GM19452 (cell line): Measurements from ENCODE around the gene ART3.

Source experiments
- ATAC-seq: cut with Tn5 transposase; IDR thresholded peaks from one replicate; pipeline ENCODE4 v1.9.1; 2021; ENCODE audit not compliant: unreplicated experiment

The ART3 gene

DNA sequence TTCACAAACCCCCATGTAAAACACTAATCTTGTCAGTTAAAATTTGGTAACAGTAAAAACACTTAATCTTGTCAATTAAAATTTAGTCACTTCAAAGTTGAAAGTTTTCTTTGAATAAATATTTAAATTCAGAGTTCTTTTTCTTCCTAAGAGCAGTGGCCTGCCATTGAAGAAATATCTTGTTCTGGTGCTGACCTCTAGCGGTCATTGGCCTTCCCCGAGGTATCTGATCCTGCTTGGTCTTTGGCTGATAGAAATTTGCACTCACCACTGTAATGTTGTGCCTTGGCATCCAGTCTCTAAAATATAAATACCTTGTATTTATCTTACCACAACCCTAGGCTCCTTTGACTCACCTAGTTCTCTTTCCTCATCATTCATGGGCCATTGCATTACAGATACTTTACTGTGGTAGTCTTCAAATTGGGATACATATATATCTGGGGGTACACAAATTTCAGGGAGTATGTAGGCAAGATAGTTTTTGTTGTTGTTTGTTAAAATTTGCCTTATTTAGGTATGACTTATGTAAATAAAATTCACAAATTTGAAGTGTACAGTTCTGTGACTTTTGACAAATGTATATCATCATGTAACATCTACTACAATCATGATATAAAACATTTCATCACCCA, 6.7 kb upstream of the ART3 start:
- no peak for ATAC-seq

DNA sequence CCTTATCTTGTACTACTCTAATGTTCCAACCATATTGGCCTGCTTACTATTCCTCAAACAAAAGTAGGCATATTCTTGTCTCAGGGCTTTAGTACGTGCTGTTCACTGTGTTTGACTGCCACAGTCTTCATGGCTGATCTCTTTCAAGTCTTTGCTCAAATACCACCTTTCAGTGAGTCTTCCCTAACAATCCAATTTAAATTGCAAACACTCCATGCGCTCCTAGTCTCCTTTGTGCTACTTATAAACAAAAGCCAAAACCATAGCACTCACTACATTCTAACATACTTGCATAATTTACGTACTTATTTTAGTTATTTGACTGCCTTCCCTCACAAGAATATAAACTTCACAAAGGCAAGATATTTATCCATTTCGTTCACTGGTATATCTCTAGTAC, 1.7 kb upstream of the ART3 start:
- ATAC-seq = no peak

DNA sequence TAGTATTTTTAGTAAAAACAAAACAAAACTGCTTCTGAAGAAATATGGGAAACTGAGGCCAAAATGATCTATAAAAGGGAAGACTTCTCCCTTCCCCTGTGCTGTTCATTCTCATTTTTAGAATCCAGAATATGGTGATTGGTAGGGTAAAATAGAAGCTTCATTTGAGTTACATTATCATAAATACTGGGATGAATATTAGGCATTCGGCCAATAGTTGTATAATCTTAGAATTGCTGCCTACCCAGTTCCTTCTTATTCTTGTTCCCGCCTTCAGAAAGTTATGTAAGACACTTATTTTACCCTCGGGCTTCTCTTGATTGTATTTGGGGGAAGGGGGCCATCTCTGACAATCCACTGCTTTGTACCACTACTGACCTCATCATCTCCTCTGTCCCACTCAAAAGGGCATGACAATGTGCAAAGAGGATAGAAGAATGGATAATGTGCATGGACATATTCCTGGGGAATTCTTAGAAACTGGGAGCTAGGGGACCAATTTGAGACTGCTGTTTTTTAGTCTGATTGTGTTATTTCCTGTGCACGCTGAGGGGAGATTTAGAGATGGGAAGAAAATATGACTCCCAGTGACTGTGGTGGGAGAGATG, 588 bp downstream of the ART3 start:
- ATAC-seq = no peak

DNA sequence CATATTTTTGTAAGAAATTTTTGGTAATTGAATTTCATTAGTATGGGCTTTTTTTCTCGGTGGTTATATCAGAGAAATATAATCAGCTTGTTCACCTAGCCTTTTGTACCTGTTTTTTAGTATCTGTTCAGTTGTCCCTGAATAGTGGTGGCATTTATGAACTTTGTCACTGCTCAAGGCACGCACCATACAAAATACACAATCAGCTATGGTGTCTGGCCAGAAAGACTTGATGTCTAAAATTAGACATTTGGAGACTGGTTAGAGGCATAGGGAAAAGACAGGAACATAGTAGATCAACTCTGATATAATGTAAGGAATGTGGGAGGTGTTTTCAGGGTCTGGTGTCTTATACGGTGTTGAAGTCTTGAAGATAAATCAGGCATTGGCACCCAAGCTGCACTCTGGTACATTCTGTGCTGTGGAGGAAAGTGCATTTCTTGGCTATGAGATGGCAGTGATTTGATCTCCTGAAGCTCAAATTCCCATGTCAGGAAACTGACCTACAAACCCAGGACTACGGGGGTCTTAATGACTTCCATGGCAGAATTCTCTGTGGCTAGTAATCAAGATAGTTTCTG, 3.6 kb downstream of the ART3 start:
- ATAC-seq = no peak

DNA sequence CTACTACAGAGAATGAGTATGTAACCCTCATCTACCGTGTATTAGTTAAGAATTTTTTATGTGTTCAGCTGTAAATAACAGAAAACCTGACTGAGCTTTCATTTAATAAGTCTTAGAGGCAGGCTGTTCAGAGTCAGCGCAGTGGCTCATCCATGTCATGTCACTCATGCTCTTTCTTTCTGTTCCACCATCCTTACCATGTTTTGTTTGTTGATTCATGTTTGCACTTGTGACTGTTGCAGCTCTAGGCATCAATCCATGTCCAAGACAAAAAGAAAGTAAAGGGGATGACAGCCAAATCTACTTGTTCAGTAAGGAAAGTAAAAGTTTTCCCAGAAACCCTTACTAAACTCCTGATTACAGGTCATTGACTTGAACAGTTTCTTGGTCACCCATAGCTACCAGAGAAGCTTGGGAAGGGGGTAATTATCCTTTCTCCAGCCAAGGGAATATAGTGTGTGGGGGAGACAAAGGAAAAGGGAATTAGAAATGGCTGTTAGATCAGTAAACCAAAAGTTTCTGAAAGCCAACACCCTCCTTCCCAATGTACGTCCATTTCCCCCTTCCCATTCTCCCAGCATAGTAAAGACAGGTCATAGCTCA, 9.0 kb downstream of the ART3 start:
- ATAC-seq = no peak

DNA sequence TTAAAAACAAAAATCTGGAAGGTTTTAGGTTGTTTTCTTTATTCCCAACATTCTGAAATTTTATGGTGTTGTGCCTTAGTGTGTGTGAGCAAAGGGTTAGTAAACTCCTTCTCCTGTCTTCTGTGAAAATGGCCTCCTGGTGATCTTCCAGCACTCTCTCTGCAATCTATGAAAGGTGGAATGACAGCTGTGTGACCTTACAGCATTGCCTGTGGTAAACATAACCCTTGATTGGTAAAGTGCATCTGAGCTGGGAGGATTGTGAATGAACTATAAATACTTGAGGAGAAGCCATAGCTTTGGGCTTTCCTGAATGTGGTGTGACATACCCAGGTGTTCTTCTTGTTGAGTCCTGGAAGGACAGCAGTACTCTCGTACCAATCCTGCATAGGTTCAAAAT, 10.0 kb downstream of the ART3 start:
- no peak for ATAC-seq

DNA sequence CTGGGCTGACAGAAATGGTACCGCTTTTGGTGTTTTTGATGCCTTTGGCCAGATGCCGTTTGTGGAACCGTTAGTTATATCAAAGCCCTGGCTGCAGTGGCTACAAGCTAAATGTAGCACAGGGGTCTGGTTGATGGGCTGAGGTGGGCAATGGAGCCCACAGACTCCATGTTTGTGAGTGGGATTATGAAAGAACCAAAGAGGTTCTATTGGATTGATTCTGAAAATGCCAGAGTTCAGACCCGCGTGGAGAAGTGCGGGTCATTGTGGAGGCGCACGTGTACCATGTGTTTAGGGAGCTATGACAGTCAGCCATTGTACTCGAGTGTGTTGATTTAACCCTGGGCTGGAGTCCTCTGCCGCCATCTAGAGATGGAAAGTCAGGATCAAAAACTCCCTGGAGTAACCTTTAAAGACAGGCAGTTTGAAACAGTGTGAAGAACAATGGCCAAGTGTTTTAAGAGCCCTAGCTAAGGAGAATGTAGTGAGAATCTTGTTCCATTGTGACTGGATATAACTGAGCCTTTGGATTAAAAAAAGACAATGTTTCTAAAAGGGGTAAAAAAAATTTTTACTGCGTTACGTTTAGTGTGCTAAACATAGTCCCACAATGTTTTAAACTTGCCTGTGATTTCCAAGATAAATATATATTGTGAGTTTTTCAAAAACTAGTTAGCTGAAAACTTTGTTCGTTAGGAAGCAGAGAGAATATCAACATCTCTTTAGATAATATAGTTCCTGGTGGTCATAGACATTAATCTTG, 12.7 kb downstream of the ART3 start:
- no peak for ATAC-seq

DNA sequence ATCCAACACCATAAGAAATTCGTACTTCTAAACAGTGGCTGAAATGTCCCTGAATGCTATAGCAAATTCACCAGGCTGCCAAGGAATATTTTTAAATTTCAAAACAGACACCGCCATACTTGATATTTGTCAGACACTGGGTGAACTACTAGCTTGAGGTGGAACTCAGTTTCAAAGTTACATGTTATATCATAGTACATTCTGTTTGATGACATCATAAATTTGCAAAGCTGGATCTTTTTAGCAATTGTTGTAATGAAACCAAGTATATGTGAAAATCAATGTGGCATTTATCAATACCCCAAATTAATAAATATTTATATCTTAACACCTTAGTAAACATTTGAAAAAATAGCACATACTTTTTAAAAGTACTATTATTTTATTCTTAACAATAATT, 14.2 kb downstream of the ART3 start:
- ATAC-seq = no peak

DNA sequence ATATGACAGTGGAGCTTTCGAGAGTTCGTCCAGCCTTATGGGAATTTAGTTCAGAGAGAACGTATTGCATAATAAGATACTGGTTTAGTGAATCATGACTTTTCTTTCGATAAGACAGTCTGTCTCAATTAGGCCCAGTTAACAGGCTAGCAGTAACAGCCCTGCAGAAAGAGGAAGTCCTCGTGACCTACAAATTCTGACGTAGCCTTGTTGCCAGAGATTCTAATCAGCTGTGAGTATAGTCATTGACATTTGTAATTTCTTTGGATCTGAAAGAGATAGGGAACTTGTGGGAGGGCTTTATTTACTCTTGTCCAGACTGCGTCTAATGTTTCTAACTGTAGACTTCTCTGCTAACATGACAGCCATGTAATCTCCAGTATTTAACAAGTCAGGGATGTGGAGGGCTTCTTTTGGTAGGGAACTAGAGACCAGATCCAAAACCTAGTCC, 15.8 kb downstream of the ART3 start:
- ATAC-seq = no peak

DNA sequence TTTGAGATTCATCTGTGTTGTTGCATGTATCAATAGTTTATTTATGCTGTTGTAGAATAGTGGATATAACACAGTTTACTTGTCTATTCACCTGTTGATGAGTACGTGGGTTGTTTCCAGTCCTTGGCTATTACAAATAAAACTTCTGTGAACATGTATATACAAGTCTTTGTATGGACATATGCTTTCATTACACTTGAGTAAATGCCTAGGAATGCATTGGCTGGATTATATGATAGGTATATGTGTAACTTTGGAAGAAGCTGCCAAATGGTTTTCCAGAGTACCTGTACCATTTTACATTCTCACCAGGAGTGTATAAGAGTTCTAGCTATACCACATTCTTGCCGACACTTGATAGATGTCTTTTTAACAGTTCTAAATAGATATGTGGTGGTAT, 16.5 kb downstream of the ART3 start:
- no peak for ATAC-seq

DNA sequence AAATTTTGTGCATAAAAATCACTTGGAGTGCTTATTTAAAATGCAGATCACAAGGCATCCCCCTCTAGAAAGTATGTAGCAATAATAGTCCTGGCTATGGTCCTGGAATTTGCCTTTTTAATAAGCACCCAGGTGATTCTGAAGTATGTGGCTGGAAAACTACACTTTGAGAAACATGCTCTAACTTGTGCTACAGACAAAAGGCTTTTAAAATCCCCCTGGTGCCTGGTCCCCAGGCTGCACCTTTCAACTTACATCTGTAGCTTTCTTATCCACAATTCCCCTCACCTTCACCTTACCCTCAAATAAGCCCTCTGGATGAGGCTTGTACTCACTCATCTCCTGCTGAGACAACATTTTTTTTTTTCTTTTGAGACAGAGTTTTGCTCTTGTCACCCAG, 21.1 kb downstream of the ART3 start:
- ATAC-seq = no peak

DNA sequence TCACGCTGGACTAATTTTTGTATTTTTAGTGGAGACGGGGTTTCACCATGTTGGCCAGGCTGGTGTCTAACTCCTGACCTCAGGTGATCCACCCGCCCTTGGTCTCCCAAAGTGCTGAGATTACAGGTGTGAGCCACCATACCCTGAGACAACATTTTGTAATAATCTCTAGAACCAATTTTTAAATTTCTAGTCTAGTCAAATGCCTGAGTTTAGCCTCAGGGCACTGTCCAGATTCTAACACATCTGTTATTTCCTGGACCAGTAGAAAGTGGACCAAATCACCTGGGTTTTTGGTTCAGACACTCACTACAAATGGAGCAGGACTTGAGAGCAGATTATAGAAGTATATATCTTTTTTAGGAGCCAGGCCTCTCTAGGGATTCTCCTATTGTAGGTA, 21.6 kb downstream of the ART3 start:
- no peak for ATAC-seq

DNA sequence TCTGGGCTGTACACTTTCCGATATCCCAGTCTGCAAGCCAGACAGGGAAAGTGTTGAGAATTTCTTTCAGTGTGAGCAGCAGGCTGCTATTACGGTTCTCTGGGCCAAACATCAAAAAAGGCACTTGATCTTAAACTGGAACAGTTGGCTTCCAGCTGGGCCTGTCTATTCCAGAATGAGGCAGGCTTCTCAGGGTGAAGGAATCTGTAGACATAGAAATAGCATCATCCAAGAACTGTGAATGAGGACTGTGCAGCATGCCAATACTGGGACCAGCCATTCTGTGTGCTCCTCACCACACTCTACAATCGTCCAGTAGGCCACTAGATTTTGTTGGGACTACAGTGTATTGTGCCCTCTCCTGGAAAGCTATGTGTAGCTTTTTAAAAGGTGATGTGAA, 31.1 kb downstream of the ART3 start:
- no peak for ATAC-seq

DNA sequence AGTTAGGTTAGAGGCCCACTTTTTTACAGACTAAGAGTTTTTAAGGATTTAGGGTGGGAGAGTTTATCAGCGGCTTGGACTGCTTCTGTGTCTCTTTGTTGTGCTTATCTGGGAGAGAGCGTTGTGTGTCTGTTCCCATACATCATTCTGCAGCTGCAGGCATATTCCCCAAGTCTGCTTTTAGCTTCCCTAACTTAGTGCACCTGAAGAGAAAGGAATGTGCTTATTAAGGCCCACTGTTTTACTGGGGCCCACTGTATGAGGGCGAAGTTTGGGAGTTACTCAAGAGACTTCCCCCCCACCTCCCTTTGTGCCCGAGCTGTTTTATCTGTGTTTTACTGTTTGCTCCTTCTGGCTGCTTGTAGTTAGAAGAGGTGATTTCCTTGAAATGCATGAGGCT, 31.9 kb downstream of the ART3 start:
- ATAC-seq = no peak

DNA sequence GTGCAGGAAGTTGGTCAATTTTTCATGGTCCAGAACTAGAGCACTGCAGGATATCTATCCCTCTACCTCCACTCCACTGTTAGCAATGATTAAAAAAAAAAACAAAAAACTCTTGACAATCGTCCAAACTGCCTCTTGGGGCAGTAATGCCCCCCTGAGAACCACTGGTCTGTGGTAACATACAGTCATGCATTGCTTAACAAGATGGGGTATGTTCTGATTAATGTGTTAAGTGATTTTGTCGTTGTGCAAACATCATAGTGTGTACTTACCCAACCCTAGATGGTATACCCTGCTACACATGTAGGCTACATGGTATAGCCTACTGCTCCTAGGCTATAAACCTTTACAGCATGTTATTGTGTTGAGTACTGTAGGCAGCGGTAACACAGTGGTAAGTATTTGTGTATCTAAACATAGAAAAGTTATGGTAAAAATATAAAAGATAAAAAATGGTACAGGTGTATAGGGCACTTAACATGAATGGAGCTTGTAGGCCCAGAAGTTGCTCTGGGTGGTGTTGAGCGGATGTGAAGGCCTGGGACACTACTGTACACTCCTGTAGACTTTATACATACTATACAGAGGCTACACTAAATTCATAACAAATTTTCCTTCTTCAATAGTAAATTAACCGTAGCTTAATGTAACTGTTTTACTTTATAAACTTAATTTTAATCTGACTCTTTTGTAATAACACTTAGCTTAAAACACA, 34.1 kb downstream of the ART3 start:
- ATAC-seq = no peak

DNA sequence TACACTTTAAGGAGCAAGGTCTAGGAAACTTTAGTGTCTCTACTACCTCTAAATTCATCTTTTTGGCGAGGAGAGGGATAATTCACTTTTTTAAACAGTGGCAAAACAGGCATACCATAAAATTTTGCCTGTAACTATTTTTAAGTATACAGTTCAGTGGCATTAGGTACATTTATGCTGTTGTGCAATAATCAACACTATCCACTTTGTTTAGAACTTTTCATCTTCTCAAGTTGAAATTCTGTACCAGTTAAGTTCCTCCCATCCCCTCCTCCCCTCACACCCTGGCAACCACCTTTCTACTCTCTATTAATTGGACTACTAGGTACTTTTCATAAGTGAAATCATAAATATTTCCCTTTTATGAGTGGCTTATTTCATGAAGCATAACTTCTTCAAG, 42.3 kb downstream of the ART3 start:
- no peak for ATAC-seq

DNA sequence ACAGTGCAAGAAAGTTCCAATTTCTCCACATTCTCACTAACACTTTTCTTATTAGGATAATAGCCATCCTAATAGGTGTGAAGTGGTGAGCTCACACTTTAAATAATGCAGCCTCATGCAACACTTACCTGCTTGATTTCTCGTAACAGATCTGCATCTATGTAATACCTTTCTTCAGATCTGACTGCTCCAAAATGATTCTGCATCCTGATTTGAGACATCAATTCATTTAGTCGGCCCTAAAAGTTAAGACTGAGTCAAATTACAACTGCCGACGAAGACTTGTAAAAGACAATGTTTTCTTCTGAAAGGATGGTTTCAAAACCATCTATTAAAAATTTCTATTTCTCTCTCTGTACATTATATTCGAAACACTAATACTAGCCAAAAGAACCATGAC, 43.0 kb downstream of the ART3 start:
- no peak for ATAC-seq

DNA sequence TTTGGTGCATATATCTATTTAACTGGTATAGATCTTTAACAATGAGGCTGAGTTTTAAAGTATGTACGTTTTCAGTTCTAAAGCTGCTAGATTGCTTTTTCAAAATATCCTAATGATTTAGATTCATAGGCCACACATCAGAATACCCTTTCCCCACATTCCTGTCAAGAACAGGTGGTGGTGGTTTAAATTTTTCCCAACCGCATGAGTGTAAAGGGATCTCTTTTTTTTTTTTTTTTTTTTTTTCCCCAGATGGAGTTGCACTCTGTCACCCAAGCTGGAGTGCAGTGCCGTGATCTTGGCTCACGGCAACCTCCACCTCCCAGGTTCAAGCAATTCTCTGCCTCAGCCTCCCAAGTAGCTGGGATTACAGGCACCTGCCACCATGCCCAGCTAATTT, 45.7 kb downstream of the ART3 start:
- no peak for ATAC-seq

DNA sequence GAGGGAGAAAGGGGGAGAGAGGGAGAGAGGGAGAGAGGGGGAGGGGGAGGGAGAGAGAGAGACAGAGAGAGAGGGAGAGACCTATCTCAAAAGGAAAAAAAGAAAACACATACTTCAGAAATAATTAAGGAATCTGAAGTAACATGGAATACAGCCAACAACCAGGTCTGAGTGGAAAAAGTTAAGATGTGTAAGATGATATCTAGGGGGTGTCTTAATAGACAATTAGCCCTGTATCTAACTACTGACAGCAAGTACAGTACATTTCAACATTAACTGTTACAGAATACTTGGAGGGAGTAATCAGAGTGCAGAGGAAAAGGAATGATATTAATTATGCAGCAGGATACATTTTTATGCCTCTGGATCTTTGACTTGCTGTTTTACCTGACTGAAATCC, 51.3 kb downstream of the ART3 start:
- no peak for ATAC-seq

DNA sequence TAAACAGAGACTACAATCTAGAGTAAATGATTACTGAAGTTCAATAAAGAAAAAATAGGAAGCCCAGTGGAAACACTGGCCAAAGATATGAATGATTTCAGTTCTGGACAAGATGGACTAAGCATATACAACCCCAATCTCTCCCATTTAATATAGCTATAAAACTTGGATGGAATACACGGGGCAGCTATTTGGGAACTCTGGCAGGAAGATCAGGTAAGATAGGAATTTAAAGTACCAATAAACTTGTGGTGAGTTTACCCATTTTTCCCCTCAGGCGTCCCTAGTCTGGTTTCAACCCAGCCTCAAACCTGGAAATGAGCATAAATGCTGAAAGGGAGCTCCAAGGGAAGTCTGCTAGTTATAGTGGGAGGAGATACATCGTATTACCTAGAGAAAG, 53.2 kb downstream of the ART3 start:
- ATAC-seq = no peak

DNA sequence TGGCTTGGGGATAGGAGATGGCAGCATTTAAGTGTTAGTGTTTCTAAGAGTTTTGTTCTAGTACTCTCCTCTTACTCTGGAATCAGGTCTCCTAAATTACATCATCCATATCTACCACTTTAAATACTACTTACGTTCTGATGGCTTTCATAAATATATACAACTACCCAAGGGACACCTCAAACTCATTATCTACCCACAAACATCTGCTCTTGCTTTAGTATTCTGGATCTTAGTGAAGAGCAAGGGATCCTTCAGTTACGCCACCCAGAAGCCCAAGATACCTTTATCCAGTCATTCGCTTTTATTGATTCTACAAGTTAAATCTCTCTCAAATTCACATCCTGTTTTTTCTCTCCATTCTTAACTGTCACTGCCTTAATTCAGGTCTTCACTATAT, 66.7 kb downstream of the ART3 start:
- ATAC-seq = no peak
